GM12891 (cell line): Measurements from ENCODE around the gene CDH23.

Experiments used
- PAX5 ChIP-seq: IDR thresholded peaks from 2 replicates; pipeline ENCODE4 v1.6.1; 2011; ENCODE audit warnings: low read length, moderate library complexity, mild to moderate bottlenecking; ENCODE audit not compliant: insufficient read depth, severe bottlenecking
- POLR2A ChIP-seq: IDR thresholded peaks from 2 replicates; pipeline ENCODE4 v1.6.1; 2011; ENCODE audit warnings: low read depth, low read length, control low read depth
- POLR2AphosphoS5 ChIP-seq: IDR thresholded peaks from 2 replicates; pipeline ENCODE4 v1.6.1; 2011; ENCODE audit warnings: low read depth, low read length, control low read depth
- TAF1 ChIP-seq: IDR thresholded peaks from 2 replicates; pipeline ENCODE4 v1.6.1; 2011; ENCODE audit warnings: low read depth, low read length, control low read depth

DNA sequence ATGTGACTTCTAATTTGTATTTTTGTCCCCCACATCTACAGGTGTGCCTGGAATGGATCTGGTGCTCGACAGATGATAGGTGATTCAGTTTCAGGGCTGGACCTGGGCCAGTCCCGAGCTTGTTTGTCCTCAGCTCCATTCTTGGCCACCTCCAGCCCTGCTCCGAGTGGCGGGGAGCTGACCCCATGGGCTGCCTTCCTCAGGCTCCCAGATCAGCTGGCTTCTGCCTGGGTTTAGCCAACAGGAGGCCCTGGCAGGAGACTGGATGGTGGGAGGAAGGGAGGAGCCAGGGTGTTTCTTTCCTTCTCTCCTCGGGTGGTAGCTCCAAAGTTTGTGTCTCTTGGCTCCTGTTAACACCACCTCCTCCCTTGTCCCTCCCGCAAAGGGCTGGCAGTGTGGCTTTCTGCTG, 75.2 kb downstream of the CDH23 start:
- TF ChIP-seq POLR2A (no peak), POLR2AphosphoS5 (no peak), PAX5 (no peak), TAF1 (no peak)
